ENCODE measurements around the gene ATOSB. TPM values are rescaled to one million over a fixed set of nuclear protein-coding genes. Genes with fewer than 3 reads are reported as not detected.

Gene ATOSB
- total and polyA plus RNA-seq, 10 donors, result 8.7 to 45.0 (median 33.5) TPM

DNA sequence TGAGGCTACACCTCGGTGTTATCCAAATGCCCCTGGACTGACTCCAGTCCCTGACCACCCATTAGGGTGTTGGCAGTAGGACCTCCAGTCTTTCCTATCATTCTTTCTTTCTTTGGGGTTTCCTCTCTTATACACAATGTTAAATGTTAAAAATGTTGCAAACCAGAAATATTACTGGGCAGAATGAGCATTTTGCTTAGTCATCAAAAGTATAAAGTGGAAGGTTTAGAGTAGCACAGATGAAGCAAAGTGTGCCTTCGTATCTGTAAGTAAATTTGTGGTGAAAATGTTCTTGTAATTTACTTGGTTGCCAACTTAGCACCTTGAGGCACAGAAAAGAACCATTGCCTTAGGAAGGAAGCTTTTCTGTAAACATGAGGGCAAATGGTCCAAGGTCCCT is 24.4 kb upstream of the ATOSB start:
- no peak for TF ChIP-seq POLR2A (IDR thresholded peaks at IDR 0.05)
- TF ChIP-seq POLR2AphosphoS5 (IDR thresholded peaks at IDR 0.05), result no peak
- TF ChIP-seq, protein P1, sequence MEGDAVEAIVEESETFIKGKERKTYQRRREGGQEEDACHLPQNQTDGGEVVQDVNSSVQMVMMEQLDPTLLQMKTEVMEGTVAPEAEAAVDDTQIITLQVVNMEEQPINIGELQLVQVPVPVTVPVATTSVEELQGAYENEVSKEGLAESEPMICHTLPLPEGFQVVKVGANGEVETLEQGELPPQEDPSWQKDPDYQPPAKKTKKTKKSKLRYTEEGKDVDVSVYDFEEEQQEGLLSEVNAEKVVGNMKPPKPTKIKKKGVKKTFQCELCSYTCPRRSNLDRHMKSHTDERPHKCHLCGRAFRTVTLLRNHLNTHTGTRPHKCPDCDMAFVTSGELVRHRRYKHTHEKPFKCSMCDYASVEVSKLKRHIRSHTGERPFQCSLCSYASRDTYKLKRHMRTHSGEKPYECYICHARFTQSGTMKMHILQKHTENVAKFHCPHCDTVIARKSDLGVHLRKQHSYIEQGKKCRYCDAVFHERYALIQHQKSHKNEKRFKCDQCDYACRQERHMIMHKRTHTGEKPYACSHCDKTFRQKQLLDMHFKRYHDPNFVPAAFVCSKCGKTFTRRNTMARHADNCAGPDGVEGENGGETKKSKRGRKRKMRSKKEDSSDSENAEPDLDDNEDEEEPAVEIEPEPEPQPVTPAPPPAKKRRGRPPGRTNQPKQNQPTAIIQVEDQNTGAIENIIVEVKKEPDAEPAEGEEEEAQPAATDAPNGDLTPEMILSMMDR (IDR thresholded peaks at IDR 0.05 in 8 of 11, conservative IDR thresholded peaks at IDR 0.05 in 3 of 11), result no peak
- Histone ChIP-seq H3K27ac (no peak overlapping the region), H3K4me1 (no peaks in the 10 kb centered on the region), H3K36me3 (no peaks in the 10 kb centered on the region), H3K27me3 (replicated peaks in 1 of 7) (peaks cover 0 to 6% (median 0%) of the 10 kb centered on the region in 7 donors), H3K9me3 (peaks cover 0 to 49% (median 43%) of the 10 kb centered on the region in 8 donors), H3K4me3 (no peak overlapping the region)
- intact Hi-C loops (cut with DNase I; ENCODE audit: low total_unique reads), result no loop called here
- 86 to 90% (median 88%) methylated on average over 2 of the region's 2 CpGs for whole genome bisulfite sequencing, 5 donors
- no peak for DNase-seq

DNA sequence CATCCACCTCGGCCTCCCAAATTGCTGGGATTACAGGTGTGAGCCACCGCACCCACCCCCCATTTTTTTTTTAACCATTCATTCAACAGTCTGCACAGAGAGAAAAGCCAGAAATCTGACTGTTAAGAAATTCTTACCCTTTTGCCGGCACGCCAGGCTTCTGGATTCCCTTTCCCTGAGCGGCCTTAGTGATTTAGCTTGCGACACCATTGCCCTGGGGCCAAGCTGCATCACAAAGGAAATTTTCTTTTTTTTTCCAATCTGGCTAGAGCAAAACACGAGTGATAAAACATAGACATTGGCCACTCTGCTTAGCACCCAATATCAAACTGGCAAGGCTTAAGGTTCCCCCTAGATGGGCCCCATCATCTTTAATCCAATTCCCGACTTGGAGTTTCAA is 21.2 kb upstream of the ATOSB start:
- Histone ChIP-seq H3K27me3 (replicated peaks in 1 of 7) (peaks cover 0 to 6% (median 0%) of the 10 kb centered on the region in 7 donors), H3K27ac (no peak overlapping the region), H3K4me3 (no peak overlapping the region), H3K9me3 (peaks cover 0 to 28% (median 20%) of the 10 kb centered on the region in 8 donors), H3K36me3 (no peaks in the 10 kb centered on the region), H3K4me1 (no peaks in the 10 kb centered on the region)
- intact Hi-C loops (cut with DNase I; ENCODE audit: low total_unique reads), result no loop called here
- DNase-seq, result no peak
- no peak for TF ChIP-seq POLR2A (IDR thresholded peaks at IDR 0.05)
- TF ChIP-seq, protein P1 (IDR thresholded peaks at IDR 0.05 in 8 of 11, conservative IDR thresholded peaks at IDR 0.05 in 3 of 11), result no peak
- TF ChIP-seq POLR2AphosphoS5 (IDR thresholded peaks at IDR 0.05), result no peak
- WGBS, 5 donors, result 86 to 94% (median 91%) methylated on average over 8 of the region's 8 CpGs

DNA sequence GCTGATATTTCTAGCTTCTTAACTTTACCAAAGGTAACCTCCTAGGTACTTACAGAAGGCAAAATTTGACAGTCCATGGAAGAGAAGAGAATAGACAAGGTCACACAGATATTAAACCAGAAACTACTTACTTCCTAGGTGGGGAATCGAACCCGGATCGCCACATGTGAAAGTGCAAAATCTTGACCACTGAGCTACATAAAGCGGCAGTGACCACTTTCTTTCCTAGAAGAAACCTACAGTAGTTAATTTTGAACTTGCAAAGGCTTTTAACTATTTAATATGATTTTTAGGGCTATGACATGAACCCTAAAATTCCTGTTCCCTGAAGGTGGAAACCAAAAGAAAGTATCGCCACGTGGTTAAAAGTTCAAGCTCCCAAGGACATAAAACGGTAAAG is 20.3 kb upstream of the ATOSB start:
- H3K9me3 ChIP-seq, result peaks cover 0 to 27% (median 18%) of the 10 kb centered on the region in 8 donors
- no peak overlapping the region for H3K27ac ChIP-seq
- 79 to 92% (median 90%) methylated on average over 7 of the region's 7 CpGs for WGBS, 5 donors
- H3K4me1 ChIP-seq, result no peaks in the 10 kb centered on the region
- no peak overlapping the region for H3K4me3 ChIP-seq
- DNase-seq, result no peak
- peaks cover 0 to 6% (median 0%) of the 10 kb centered on the region in 7 donors for H3K27me3 ChIP-seq (replicated peaks in 1 of 7)
- TF ChIP-seq POLR2AphosphoS5 (IDR thresholded peaks at IDR 0.05), result no peak
- TF ChIP-seq POLR2A (IDR thresholded peaks at IDR 0.05), result no peak
- TF ChIP-seq, protein P1 (IDR thresholded peaks at IDR 0.05 in 8 of 11, conservative IDR thresholded peaks at IDR 0.05 in 3 of 11), result no peak
- no peaks in the 10 kb centered on the region for H3K36me3 ChIP-seq
- intact Hi-C loops (cut with DNase I; ENCODE audit: low total_unique reads), result no loop called here

DNA sequence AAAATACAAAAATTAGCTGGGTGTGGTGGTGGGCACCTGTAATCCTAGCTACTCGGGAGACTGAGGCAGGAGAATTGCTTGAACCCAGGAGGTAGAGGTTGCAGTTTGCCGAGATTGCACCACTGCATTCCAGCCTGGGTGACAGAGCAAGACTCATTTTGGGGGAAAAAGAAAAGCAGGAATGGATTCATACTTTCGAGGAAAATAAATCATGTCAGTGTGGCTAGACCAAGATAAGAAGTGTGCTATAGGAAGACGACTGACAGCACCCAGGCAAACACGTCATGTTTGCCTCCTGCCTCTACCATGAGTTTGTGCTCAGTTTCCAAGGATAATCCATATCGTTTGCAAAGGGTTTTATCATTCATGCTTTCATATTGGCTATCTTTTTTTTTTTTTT is 19.3 kb upstream of the ATOSB start:
- H3K9me3 ChIP-seq, result peaks cover 0 to 19% (median 15%) of the 10 kb centered on the region in 8 donors
- TF ChIP-seq POLR2AphosphoS5 (IDR thresholded peaks at IDR 0.05), result no peak
- TF ChIP-seq, protein P1 (IDR thresholded peaks at IDR 0.05 in 8 of 11, conservative IDR thresholded peaks at IDR 0.05 in 3 of 11), result no peak
- TF ChIP-seq POLR2A (IDR thresholded peaks at IDR 0.05), result no peak
- H3K27me3 ChIP-seq (replicated peaks in 1 of 7), result peaks cover 0 to 6% (median 0%) of the 10 kb centered on the region in 7 donors
- intact Hi-C loops (cut with DNase I; ENCODE audit: low total_unique reads), result no loop called here
- H3K27ac ChIP-seq, result no peak overlapping the region
- no peaks in the 10 kb centered on the region for H3K4me1 ChIP-seq
- 79 to 92% (median 86%) methylated on average over 6 of the region's 6 CpGs for WGBS, 5 donors
- no peak overlapping the region for H3K4me3 ChIP-seq
- no peak for DNase-seq
- no peaks in the 10 kb centered on the region for H3K36me3 ChIP-seq
